GM19238 (cell line): ENCODE data around the gene RXFP3.
"Not testable (repeated sequence)": the region's sequence is repeated elsewhere in the genome, so short reads cannot be mapped to it uniquely, and the experiment has no call there.

Experiments
- DNase-seq: peaks from one replicate; pipeline ENCODE4 v3.0.0; 2011; ENCODE audit warnings: low spot score; ENCODE audit not compliant: insufficient read length

The RXFP3 gene, protein sequence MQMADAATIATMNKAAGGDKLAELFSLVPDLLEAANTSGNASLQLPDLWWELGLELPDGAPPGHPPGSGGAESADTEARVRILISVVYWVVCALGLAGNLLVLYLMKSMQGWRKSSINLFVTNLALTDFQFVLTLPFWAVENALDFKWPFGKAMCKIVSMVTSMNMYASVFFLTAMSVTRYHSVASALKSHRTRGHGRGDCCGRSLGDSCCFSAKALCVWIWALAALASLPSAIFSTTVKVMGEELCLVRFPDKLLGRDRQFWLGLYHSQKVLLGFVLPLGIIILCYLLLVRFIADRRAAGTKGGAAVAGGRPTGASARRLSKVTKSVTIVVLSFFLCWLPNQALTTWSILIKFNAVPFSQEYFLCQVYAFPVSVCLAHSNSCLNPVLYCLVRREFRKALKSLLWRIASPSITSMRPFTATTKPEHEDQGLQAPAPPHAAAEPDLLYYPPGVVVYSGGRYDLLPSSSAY

GRCh38 chr5:33936381-33937016 lies at the start of gene RXFP3:
TSS of gene RXFP3 (plus strand) at chr5:33936386. CDS start at chr5:33936741, 355 bp downstream.
- no peak for DNase-seq

DNA sequence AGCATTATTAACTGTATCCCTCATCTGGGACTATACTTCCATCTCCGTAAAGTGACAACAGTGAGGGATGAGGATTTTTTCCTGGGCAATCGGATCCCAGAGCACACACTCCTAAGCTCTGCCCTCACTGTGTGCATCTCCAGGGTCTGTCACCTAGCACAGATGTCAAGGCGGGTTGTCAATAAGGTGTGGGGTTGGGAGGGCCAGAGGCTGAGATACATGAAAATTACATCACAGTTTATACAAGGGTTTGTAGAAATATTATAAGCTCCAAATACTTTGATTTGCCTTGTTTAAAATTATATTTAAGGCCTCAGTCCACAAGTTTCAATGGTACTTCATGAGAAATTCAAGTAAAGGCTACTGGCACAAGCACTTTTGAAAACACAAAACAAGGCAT lies 48.9 kb upstream of the RXFP3 start:
- DNase-seq = no peak

GRCh38 chr5:33888587-33888986 lies 47.6 kb upstream of the RXFP3 start:
- DNase-seq = no peak

DNA sequence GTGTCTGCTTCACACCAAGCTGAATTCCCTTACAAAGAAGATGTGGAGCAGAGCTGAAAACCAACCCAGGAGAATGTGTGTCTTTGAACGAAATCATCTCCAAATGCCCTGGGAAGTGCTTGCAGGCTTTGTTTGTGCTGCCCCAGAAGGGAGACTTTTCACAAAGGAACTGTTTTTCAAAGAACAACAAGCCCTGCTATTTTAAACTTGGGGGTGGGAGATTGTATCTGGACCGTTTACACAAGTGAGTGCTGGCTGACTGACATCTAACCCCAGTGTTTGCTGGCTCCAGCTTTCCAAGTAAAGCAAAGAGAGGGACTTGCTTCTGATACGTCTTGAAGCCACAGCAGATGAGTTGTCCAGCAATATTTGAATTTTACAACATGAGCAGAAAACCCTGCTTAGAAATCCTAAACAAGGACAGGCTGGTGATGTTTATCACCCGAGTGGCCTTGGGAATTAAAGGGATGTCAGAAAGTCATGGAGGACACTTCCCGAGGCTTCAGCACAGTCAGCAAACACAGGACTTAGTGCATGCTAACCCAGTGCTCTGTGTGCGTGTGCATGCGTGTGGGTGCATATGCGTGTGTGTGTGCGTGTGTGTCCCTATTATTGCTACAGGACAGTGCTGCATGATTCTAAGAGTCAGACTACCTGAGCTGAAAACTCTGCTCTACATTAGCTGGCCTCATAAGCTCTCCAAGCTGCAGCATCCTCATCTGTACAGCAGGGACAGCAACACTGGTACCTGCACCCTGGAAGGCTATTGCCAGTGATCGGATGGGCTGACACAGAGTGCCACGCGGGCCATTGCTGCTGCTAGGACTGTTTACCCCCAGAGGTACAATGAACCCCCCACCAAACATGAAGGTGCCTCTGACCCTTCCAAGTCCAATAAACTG lies 45.8 kb upstream of the RXFP3 start:
- DNase-seq = peak; percentile 32

DNA sequence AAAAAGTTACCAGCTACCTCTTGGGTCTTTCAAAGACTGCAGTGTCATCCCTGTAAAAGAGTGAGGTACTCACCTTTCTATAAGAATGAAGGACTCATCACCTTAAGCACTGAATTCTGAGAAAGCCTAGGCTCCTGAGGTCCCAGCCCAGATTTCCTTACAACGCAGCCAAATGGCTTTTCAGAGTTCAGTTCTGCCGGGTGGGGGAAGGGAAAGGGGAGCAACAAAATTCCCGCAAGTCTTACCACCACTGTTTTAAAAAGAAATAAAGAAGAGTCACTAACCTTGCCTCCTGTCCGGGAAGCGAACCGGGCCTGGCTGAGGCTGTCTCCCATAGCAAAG lies 44.8 kb upstream of the RXFP3 start:
- no peak for DNase-seq

DNA sequence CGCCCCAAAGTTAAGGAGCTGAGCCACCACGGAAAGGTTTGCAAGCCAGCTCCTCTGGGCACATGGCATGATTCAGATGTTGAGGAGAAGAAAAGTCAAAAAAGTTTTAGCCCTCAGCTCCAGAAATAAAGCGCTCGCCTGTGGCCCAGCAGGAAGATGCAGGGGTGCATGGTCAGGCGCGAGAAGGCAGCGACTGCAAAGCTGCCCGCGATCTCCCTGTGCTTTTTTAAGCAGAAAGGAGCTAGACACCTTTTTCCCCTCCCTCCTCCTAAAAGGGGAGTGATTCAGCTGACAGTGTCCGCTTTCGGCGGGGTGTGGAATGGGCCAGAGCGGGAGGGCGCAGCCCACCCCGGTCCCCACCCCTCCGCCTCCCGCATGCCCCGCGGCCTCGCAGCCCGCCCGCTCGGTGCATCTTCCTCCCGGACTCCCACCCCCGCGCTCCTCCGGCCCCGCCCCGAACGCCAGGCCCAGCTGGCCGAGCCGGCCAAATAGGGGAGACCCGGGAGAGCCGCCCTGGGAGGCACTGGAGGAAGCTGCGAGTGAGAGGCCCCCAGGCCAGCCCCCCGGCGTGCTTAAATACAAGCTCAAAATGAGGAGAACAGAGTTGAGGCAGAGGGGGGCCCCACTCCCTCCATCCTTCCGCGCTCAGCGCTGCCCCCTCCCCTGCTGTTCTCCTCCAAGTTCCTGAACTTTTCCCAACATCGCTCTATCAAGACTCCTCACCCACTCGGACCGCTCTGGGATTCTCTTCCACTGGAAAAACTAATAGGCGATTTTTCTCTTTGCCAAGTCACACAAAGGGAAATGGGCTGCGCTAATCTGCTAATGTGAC lies 44.2 kb upstream of the RXFP3 start, which contains the start of gene ADAMTS12:
Gene ADAMTS12, minus strand, starts transcription at position 203 of the 832 bp plus-strand sequence. Its CDS starts 134 bp downstream, at position 69.
- peak; percentile 27 for DNase-seq

DNA sequence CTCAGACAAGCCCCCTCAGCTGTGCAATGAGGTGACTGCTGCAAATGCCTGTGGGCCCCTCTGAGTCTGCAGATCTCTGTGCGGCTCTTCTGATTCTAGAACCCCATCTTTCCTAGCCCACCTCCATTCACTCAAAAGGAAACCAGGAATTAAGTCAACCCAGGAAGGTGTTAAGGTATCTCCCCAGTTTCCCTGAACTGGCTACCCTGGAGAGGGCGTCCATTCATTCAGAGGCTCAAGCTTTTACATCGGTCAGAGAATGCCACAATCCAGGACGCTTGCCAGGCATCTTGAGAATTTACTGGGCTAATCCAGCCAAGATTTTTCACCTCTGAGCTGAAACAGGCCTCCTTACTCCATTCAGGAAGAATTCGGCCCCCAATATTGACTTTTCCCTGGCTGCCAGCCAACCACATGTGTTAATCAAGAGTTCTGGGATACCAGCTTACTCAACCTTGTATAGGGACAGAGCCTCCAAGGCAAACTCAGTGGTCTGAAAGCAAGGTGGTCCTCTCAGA lies 43.5 kb upstream of the RXFP3 start:
- DNase-seq = no peak

DNA sequence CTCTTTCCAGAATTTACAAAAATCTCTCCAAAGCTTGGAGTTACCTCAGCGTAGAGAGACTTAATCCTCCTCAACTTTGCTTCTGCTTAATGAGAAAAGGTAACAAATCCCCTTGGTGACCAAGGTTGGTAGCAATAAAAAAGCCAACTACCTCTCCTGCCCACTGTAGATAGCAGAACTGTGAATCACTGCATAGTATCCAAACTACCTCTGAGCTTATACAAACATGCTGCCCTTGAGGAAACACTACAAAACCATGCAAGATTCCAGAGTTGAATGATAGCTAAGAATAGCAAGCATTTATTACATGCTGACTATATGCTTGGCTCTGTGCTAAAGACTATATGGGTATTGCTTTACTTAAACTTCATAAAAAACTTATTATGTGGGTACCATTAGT lies 41.6 kb upstream of the RXFP3 start:
- DNase-seq = no peak

DNA sequence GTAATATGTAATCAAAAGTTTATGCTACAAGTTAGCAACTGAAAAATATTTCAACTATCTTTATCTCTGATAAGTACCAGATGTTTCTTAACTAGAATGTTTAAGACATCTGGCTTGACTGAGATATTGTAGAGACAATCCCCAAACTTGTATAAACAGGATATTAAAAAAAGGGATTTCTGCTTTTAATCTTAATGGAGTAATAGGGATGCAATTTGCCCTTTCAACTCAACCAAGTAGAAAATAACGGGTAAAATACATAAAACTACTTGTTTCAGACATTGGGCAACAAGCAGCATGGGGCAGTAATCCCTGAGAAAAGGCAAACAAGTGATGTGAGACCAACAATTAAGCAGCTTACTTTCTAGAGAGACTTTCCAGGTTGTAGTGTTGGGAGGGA lies 35.0 kb upstream of the RXFP3 start:
- DNase-seq = no peak

- no peak for DNase-seq
These were observed 33.1 kb upstream of the RXFP3 start for GRCh38 chr5:33903118-33903517.

GRCh38 chr5:33905381-33905780 lies 30.8 kb upstream of the RXFP3 start:
- no peak for DNase-seq

GRCh38 chr5:33906248-33906647 lies 29.9 kb upstream of the RXFP3 start:
- DNase-seq = not testable (repeated sequence)

- DNase-seq = not testable (repeated sequence)
These were observed 21.3 kb upstream of the RXFP3 start for GRCh38 chr5:33914844-33915243.

- DNase-seq = no peak
These were observed 15.2 kb upstream of the RXFP3 start for GRCh38 chr5:33921002-33921401.

GRCh38 chr5:33925278-33925677 lies 10.9 kb upstream of the RXFP3 start:
- DNase-seq = no peak

DNA sequence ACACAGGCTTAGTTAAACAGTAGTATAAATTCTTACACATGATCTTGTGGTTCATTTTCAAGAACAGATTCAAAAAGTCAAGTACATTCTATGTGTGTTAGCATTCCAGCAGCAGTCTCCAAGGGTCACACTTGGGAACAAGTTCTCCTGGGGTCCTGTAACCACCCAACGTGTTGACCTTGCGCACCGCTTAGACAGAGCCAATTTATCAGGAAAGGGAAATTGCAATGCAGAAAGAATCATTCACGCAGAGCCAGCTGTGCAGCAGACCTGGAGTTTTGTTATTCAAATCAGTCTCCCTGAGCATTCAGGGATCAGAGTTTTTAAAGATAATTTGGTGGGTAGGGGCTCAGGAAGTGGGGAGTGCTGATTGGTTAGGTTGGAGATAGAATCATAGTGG lies 8.5 kb upstream of the RXFP3 start:
- no peak for DNase-seq

- no peak for DNase-seq
These were observed 7.9 kb upstream of the RXFP3 start for GRCh38 chr5:33928283-33928682.

GRCh38 chr5:33929925-33930690 lies 6.1 kb upstream of the RXFP3 start:
- no peak for DNase-seq

GRCh38 chr5:33931136-33931535 lies 5.0 kb upstream of the RXFP3 start:
- no peak for DNase-seq

- peak; percentile 40 for DNase-seq
These were observed 2.4 kb upstream of the RXFP3 start for GRCh38 chr5:33933723-33934169.
